K562 (cell line): ENCODE results near the gene WWP2. TPM values are rescaled to one million over a fixed set of nuclear protein-coding genes. Genes with fewer than 3 reads are reported as not detected.

ENCODE experiments used
- CC2D1A ChIP-seq: fragments of 450-650 bp; IDR thresholded peaks from 2 replicates; pipeline ENCODE4 v1.6.1; 2017; ENCODE audit warnings: mild to moderate bottlenecking
- SMAD1 ChIP-seq: fragments of 150-350 bp; IDR thresholded peaks from 2 replicates; pipeline ENCODE4 v1.6.1; 2014; ENCODE audit warnings: low read length, low read depth; ENCODE audit not compliant: partially characterized antibody
- SMARCA4 ChIP-seq: fragments of 450-650 bp; IDR thresholded peaks from 2 replicates; pipeline ENCODE4 v1.6.1; 2016
- ZBTB1 ChIP-seq: sonication (generic); formaldehyde crosslinking; IDR thresholded peaks from 2 replicates; pipeline ENCODE4 v1.8.1; 2023; ENCODE audit warnings: missing genetic modification reagents, low read depth, mild to moderate bottlenecking, borderline replicate concordance
- polyA plus RNA-seq, 8 experiments: library from polyadenylated mRNA; depleted of rRNA in 4 of 8; stranded (reverse) in 5 of 8; unstranded in 3 of 8; fragments of >200 nt; fragmentation: Nextera tagmentation in 2 of 8; fragmentation: Illumina TruSeq in 1 of 8; extraction: Ambion mirVana in 2 of 8; extraction: Trizol in 1 of 8; gene quantifications; 2 replicates each; pipeline versions ENCODE4 v1.2.1 to v1.2.3, GENCODE V29; 2011 to 2014; ENCODE audit warnings: inconsistent platforms in 1 of 8, missing spikeins in 1 of 8
- total RNA-seq, 7 experiments: library from RNA; depleted of rRNA in 6 of 7; stranded (reverse); fragments of >200 nt in 6 of 7; fragmentation: Illumina TruSeq in 2 of 7; extraction: Trizol in 2 of 7; gene quantifications; 2 replicates each; pipeline versions ENCODE4 v1.2.1 to v1.2.3, GENCODE V29; 2011 to 2021; ENCODE audit warnings: low replicate concordance in 1 of 7
- TF ChIP-seq, protein P1 (sequence below), 2 experiments: fragments of 200-800 bp in 1 of 2; sonication (Bioruptor generic) in 1 of 2; sonication (generic) in 1 of 2; formaldehyde crosslinking in 1 of 2; IDR thresholded peaks in 1 of 2; conservative IDR thresholded peaks in 1 of 2; 2 replicates each; pipeline versions ENCODE4 v1.5.0 to v1.6.1; 2016 to 2020; ENCODE audit warnings: missing compliant biosample characterization in 1 of 2, missing genetic modification characterization in 1 of 2, missing genetic modification reagents in 1 of 2
- TF ChIP-seq, protein P2 (sequence below): fragments of 250-450 bp; sonication (Bioruptor Pico); IDR thresholded peaks from 2 replicates; pipeline ENCODE4 v1.4.0; 2020; ENCODE audit warnings: mild to moderate bottlenecking, moderate library complexity, borderline replicate concordance

Gene WWP2
- total and polyA plus RNA-seq, 9 of the 15 experiments (the other 6 are each of a cell fraction or from before 2014, with no cell fraction given): 1.9 to 34.4 (median 14.6) TPM

DNA sequence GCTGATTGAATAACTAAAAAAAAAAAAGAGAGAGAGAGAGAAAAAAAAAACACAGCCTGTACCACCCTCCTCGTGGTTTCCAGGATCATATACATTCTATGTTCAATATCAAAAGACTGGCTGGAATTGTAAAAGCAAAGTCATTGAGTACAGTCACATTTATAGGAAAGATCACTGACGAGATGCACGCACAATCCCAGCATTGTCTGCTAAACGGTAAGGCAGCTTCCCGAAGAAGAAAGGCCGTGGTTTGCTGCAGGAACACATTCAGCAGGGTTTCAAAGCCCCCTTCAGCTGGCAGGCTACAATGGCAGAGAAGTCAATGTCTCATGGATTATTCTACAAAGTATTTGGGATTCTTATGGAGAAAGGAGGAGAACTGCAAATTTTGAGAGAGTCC lies 45.1 kb upstream of the WWP2 start (continued):
- TF ChIP-seq, protein P1, sequence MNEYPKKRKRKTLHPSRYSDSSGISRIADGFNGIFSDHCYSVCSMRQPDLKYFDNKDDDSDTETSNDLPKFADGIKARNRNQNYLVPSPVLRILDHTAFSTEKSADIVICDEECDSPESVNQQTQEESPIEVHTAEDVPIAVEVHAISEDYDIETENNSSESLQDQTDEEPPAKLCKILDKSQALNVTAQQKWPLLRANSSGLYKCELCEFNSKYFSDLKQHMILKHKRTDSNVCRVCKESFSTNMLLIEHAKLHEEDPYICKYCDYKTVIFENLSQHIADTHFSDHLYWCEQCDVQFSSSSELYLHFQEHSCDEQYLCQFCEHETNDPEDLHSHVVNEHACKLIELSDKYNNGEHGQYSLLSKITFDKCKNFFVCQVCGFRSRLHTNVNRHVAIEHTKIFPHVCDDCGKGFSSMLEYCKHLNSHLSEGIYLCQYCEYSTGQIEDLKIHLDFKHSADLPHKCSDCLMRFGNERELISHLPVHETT (CRISPR knock-in tag; conservative IDR thresholded peaks at IDR 0.05 in 1 of 2, IDR thresholded peaks at IDR 0.05 in 1 of 2): no peak
- TF ChIP-seq SMAD1 (no peak), CC2D1A (no peak), SMARCA4 (no peak), ZBTB1 (CRISPR knock-in tag) (no peak)
- TF ChIP-seq, protein P2, sequence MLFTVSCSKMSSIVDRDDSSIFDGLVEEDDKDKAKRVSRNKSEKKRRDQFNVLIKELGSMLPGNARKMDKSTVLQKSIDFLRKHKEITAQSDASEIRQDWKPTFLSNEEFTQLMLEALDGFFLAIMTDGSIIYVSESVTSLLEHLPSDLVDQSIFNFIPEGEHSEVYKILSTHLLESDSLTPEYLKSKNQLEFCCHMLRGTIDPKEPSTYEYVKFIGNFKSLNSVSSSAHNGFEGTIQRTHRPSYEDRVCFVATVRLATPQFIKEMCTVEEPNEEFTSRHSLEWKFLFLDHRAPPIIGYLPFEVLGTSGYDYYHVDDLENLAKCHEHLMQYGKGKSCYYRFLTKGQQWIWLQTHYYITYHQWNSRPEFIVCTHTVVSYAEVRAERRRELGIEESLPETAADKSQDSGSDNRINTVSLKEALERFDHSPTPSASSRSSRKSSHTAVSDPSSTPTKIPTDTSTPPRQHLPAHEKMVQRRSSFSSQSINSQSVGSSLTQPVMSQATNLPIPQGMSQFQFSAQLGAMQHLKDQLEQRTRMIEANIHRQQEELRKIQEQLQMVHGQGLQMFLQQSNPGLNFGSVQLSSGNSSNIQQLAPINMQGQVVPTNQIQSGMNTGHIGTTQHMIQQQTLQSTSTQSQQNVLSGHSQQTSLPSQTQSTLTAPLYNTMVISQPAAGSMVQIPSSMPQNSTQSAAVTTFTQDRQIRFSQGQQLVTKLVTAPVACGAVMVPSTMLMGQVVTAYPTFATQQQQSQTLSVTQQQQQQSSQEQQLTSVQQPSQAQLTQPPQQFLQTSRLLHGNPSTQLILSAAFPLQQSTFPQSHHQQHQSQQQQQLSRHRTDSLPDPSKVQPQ: no peak
